ENCODE data around the gene OR56B4.
"Not testable (repeated sequence)": the region's sequence is repeated elsewhere in the genome, so short reads cannot be mapped to it uniquely, and the experiment has no call there.

OR56B4 gene

GRCh38 chr11:6107384-6107783 is at the start of gene OR56B4:
Gene OR56B4, plus strand, starts transcription at chr11:6107684. Its CDS starts 95 bp downstream, at chr11:6107779.
- not testable (repeated sequence) for DNase-seq (ENCODE audit: low read depth, low spot score)

DNA sequence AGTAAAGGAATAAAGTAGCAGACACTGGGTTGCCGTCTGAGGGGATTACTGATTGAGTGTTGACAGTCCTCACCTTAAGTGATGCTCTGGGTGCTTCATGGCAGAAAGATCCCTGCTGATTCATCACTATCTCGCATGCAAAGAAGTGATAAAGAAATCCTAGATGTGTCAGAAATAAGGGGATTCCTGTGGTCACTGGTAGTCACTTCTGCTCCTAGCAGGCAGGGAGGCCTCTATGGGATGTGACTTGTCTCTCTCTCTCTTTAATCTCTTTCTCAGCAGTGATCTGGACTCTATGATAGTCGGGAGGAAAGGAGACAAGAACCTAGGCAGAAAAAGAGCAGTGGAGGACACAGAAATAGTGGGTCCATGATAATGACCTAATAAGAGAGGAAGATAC is 46.0 kb upstream of the OR56B4 start:
- no peak for DNase-seq (ENCODE audit: low read depth, low spot score)

DNA sequence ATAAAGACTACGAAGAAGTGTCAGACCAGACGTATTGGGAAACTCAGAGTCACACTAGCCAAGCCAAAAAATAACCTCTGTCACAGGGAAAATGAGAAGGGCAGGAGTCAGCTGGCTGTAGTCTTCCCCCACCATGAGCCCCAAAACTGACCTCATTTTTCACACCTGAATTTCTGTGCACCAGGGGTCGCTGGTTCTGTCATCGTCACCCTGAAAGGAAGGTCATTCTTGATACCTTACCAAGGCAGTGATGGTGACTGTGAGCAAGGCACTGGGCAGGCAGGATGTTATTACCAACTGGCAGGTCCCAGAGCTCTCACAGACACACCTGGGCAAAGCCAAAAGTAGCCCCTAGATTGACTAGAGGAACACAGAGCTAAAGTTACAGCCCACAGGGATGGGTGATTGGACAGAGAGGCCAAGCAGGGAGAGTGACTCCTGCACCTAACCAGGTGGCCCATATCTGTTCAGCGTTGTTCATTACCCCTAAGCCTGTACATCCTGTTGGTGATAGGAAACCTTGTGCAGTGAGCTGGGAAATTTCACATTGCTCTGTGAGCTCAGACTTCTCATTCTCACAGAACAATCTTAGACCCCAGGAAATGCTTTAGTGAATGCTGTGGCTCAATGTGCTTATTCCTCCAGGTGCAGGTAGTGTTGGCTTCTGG is 44.7 kb upstream of the OR56B4 start:
- DNase-seq (ENCODE audit: low read depth, low spot score) = no peak

GRCh38 chr11:6067502-6067901 is 40.0 kb upstream of the OR56B4 start:
- no peak for DNase-seq (ENCODE audit: low read depth, low spot score)

DNA sequence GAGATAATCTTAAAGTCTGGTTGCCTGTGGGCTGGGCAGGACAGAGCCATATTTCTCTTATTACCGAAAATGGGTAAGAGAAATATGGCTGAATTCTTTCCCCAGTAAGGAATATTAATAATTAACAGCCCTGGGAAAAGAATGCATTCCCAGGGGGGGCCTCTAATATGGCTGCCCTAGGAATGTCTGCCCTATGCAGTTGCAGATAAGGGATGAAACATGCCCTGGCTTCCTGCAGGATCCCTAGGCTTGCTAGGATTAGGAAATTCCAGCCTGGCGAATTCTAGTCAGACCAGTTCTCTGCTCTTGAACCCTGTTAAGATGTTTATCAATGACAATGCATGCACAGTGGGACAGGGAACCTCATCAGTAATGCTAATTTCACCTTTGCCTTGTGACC is 31.0 kb upstream of the OR56B4 start:
- DNase-seq (ENCODE audit: low read depth, low spot score) = not testable (repeated sequence)

GRCh38 chr11:6077723-6078122 is 29.8 kb upstream of the OR56B4 start:
- DNase-seq (ENCODE audit: low read depth, low spot score) = no peak

- no peak for DNase-seq (ENCODE audit: low read depth, low spot score)
These were observed 28.0 kb upstream of the OR56B4 start for GRCh38 chr11:6079463-6079862.

DNA sequence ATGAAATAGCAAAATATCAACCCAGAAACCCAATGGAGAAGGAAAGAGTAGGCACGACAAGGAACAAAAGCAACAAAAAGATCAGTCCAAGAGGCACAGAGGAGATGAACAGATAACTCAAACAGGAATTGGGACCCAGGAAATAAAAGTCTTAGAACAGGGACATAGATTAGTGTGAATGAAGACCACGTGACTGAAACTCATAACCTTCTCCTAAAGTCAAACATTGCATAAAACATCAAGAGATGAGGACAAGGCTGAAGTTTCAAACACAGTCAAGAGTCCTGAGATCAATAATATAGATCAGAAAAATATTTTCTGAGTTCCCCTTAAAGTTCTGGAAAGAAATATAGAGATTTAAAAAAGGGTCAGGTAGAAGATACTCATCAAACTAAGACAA is 24.4 kb upstream of the OR56B4 start:
- no peak for DNase-seq (ENCODE audit: low read depth, low spot score)

DNA sequence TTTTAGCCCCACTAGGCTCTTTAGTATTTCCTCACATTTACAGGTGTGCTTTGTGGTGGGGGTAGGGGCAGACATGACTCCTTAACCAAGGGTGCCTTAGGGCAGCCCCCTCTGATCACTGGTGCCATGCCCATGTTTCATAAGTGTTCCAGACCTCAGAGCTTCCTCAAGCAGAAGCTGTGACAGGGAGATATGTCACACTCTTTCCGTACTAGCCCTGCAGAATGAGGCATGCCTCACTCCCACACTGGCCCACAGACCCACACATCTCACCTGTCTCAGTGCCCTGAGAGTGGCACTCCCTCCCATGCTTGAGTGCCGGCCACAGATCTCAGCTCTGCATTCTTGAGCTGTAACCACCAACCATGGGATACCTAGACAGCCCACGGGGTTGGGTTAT is 22.9 kb upstream of the OR56B4 start:
- DNase-seq (ENCODE audit: low read depth, low spot score) = no peak

DNA sequence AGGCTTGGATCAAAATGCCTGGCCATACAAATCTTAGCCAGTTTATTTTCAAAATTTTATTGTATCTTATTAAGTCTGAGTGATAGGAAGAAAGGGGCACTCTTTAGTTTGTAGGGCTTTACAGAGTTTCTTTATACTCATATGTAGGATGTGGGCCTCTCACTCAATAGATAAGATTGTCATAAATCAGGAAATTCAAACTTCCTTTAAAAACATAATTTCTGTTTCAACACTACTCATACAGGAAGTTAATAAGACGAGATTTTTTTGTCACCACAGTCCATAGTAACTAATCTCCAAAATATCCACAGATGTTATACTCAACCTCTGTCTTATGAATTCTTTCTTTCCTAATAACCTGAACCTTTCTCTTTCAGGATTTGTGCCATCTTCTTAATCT is 13.3 kb upstream of the OR56B4 start:
- no peak for DNase-seq (ENCODE audit: low read depth, low spot score)

- DNase-seq (ENCODE audit: low read depth, low spot score) = no peak
These were observed 11.7 kb upstream of the OR56B4 start for GRCh38 chr11:6095798-6096197.

DNA sequence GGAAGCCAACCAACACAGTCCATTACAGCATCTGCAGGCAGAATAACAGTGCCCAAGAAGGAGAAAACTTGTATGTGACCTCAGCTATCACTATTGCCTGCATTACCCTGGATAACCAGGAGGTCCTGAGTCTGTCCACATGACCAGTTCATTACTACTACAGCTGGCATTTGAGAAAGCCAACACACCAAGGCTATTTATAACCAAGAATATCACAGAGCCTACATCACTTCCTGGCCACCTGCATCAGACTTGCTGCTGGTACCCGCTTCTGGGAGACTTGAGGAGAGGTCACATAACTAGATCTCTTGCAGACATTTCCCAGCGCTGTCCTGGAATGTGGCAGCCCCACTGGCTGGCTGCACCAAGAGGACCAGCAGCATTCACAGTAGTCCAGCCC is 11.1 kb upstream of the OR56B4 start:
- DNase-seq (ENCODE audit: low read depth, low spot score) = no peak

- DNase-seq (ENCODE audit: low read depth, low spot score) = no peak
These were observed 7.9 kb upstream of the OR56B4 start for GRCh38 chr11:6099577-6099976.

- DNase-seq (ENCODE audit: low read depth, low spot score) = no peak
These were observed 2.5 kb downstream of the OR56B4 start for GRCh38 chr11:6110011-6110410.

- no peak for DNase-seq (ENCODE audit: low read depth, low spot score)
These were observed 4.2 kb downstream of the OR56B4 start for GRCh38 chr11:6111673-6112072.

DNA sequence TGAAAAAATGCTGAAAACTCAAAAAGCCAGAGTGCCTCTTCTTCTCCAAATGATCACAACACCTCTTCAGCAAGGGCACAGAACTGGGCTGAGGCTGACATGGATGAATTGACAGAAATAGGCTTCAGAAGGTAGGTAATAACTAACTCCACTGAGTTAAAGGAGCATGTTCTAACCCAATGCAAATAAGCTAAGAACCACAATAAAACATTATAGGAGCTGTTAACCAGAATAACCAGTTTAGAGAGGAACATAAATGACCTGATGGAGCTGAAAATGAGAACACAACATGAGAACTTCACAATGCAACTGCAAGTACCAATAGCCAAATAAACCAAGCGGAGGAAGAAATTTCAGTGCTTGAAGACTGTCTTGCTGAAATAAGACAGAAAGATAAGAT is 9.2 kb downstream of the OR56B4 start:
- no peak for DNase-seq (ENCODE audit: low read depth, low spot score)

- DNase-seq (ENCODE audit: low read depth, low spot score) = no peak
These were observed 16.8 kb downstream of the OR56B4 start for GRCh38 chr11:6124245-6124644.

DNA sequence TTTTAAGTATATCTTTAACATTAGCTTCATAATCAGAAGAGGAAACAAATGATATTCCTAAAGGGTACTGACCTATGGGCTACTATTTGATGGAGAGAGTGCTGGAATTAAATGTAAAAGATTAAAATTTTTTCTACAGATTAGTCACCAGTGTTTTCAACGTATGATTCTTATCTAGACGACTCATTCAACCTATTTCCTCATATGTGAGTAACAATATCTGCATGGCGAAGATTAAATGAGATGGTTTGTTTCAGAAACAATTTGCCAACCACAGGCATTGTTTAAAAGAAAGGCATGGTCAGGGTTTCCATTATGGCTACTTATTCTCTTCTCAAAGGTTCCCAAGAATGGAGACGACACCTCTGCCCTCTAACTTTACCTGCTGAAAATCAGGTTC is 20.4 kb downstream of the OR56B4 start:
- DNase-seq (ENCODE audit: low read depth, low spot score) = no peak

GRCh38 chr11:6129011-6129410 is 21.5 kb downstream of the OR56B4 start:
- DNase-seq (ENCODE audit: low read depth, low spot score) = no peak

- DNase-seq (ENCODE audit: low read depth, low spot score) = no peak
These were observed 22.2 kb downstream of the OR56B4 start for GRCh38 chr11:6129635-6130034.

GRCh38 chr11:6132431-6132830 is 24.9 kb downstream of the OR56B4 start:
- DNase-seq (ENCODE audit: low read depth, low spot score) = no peak

GRCh38 chr11:6135936-6136335 is 28.5 kb downstream of the OR56B4 start:
- DNase-seq (ENCODE audit: low read depth, low spot score) = not testable (repeated sequence)

GRCh38 chr11:6142936-6143335 is 35.5 kb downstream of the OR56B4 start:
- DNase-seq (ENCODE audit: low read depth, low spot score) = no peak

DNA sequence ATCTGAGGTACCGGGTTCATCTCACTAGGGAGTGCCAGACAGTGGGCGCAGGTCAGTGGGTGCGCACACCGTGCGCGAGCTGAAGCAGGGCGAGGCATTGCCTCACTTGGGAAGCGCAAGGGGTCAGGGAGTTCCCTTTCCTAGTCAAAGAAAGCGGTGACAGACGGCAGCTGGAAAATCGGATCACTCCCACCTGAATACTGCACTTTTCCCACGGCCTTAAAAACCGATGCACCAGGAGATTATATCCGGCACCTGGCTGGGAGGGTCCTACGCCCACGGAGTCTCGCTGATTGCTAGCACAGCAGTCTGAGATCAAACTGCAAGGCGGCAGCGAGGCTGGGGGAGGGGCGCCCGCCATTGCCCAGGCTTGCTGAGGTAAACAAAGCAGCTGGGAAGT is 36.3 kb downstream of the OR56B4 start:
- DNase-seq (ENCODE audit: low read depth, low spot score) = not testable (repeated sequence)
